H1 (cell line): ENCODE results near the gene STH. TPM values are rescaled to one million over a fixed set of nuclear protein-coding genes. Genes with fewer than 3 reads are reported as not detected.
A peak's percentile ranks its signal among the peaks of the same experiment; 100 is the strongest.

Experiments used
- CTCF ChIA-PET: fragments of 300-600 bp; sonication (Branson Sonifier 250); formaldehyde crosslinking; loops from one replicate; lab custom pipeline; 2021; ENCODE audit not compliant: partially characterized antibody; lab: Charles Lee
- POLR2A ChIA-PET: fragments of 300-600 bp; sonication (Branson Sonifier 250); formaldehyde crosslinking; loops from one replicate; lab custom pipeline; 2021; ENCODE audit warnings: inconsistent platforms; ENCODE audit not compliant: partially characterized antibody; lab: Charles Lee
- DNase-seq, 2 experiments: peaks; one replicate each; pipeline versions ENCODE4 v3.0.0 to v3.0.0-alpha.2; 2010 to 2022; ENCODE audit warnings: low spot score in 2 of 2, low read depth in 1 of 2, mixed read lengths in 1 of 2
- FAIRE-seq: peaks from 2 replicates; lab custom pipeline; 2011; peaks lifted over from hg19 to GRCh38; lab: Jason Lieb, UNC
- H2AFZ ChIP-seq: 2 replicates; pipeline ENCODE4 v1.8.1; 2012; ENCODE audit warnings: low read length, inconsistent platforms
- H2AK5ac ChIP-seq: 2 replicates; pipeline ENCODE4 v1.6.1; 2013; ENCODE audit warnings: low read depth, low read length
- H2BK120ac ChIP-seq: replicated peaks from 2 replicates; pipeline ENCODE3; 2013; ENCODE audit warnings: low read depth, low read length, inconsistent platforms
- H2BK12ac ChIP-seq: 2 replicates; pipeline ENCODE4 v1.6.1; 2013; ENCODE audit warnings: low read depth, low read length
- H2BK15ac ChIP-seq: 2 replicates; pipeline ENCODE4 v1.6.1; 2013; ENCODE audit warnings: low read length
- H2BK20ac ChIP-seq: 2 replicates; pipeline ENCODE4 v1.6.1; 2013; ENCODE audit warnings: low read length
- H2BK5ac ChIP-seq: 2 replicates; pipeline ENCODE4 v1.6.1; 2013; ENCODE audit warnings: low read depth, low read length
- H3K14ac ChIP-seq: 2 replicates; pipeline ENCODE4 v1.6.1; 2013; ENCODE audit warnings: inconsistent platforms; ENCODE audit not compliant: insufficient read length
- H3K18ac ChIP-seq: 2 replicates; pipeline ENCODE4 v1.6.1; 2013; ENCODE audit warnings: low read length; ENCODE audit errors: extremely low read depth
- H3K23ac ChIP-seq: 2 replicates; pipeline ENCODE4 v1.6.1; 2013; ENCODE audit warnings: inconsistent platforms; ENCODE audit not compliant: insufficient read length
- H3K23me2 ChIP-seq: 2 replicates; pipeline ENCODE4 v1.6.1; 2013; ENCODE audit warnings: low read depth, low read length
- H3K27ac ChIP-seq: 2 replicates; pipeline ENCODE4 v1.6.1; 2011; ENCODE audit warnings: low read depth, low read length, inconsistent platforms
- H3K27me3 ChIP-seq, 4 experiments: replicated peaks in 1 of 4; 1 replicate in 1 of 4; 2 replicates in 3 of 4; pipeline versions ENCODE4 v1.6.1 to v1.8.1; 2011 to 2013; ENCODE audit warnings: low read length in 3 of 4, mild to moderate bottlenecking in 3 of 4, inconsistent platforms in 2 of 4, mixed read lengths in 2 of 4, moderate library complexity in 1 of 4; ENCODE audit not compliant: control insufficient read depth in 3 of 4, insufficient read depth in 3 of 4; ENCODE audit errors: extremely low read depth in 1 of 4
- H3K36me3 ChIP-seq, 4 experiments: 2 replicates each; pipeline versions ENCODE4 v1.6.1 to v1.8.1; 2011 to 2013; ENCODE audit warnings: mild to moderate bottlenecking in 4 of 4, low read length in 3 of 4, moderate library complexity in 2 of 4, control low read depth in 1 of 4, inconsistent platforms in 1 of 4; ENCODE audit not compliant: insufficient read depth in 4 of 4, control insufficient read depth in 2 of 4
- H3K4ac ChIP-seq: replicated peaks from 2 replicates; pipeline ENCODE3; 2013; ENCODE audit warnings: low read length, low read depth, mixed read lengths, inconsistent platforms; ENCODE audit not compliant: insufficient read length
- H3K4me1 ChIP-seq, 4 experiments: replicated peaks in 1 of 4; 1 replicate in 1 of 4; 2 replicates in 3 of 4; pipeline versions ENCODE4 v1.6.1 to v1.8.1; 2011 to 2013; ENCODE audit warnings: low read length in 3 of 4, inconsistent platforms in 2 of 4, mixed read lengths in 1 of 4; ENCODE audit not compliant: insufficient read depth in 4 of 4, control insufficient read depth in 3 of 4
- H3K4me2 ChIP-seq, 2 experiments: 2 replicates each; pipeline versions ENCODE4 v1.6.1 to v1.8.1; 2011 to 2013; ENCODE audit warnings: low read depth in 2 of 2, low read length in 2 of 2, control low read depth in 1 of 2, inconsistent platforms in 1 of 2, mild to moderate bottlenecking in 1 of 2; ENCODE audit not compliant: insufficient read depth in 1 of 2
- H3K4me3 ChIP-seq, 4 experiments: fragments of 200-600, 300-600 bp in 1 of 4; sonication (generic), shearing (Covaris generic), sonication (Bioruptor Twin) in 1 of 4; 2 replicates each; pipeline versions ENCODE4 v1.5.1 to v1.8.1; 2011 to 2016; ENCODE audit warnings: low read length in 4 of 4, low read depth in 3 of 4, control low read depth in 2 of 4, inconsistent platforms in 2 of 4, mild to moderate bottlenecking in 2 of 4, mixed read lengths in 1 of 4, moderate library complexity in 1 of 4; ENCODE audit not compliant: insufficient read depth in 2 of 4; ENCODE audit errors: extremely low read depth in 1 of 4
- H3K56ac ChIP-seq: replicated peaks from 2 replicates; pipeline ENCODE3; 2013; ENCODE audit warnings: low read depth, mild to moderate bottlenecking, mixed read lengths, low read length, inconsistent platforms; ENCODE audit not compliant: insufficient read length
- H3K79me1 ChIP-seq: 2 replicates; pipeline ENCODE4 v1.6.1; 2013; ENCODE audit warnings: low read depth, low read length, control low read depth
- H3K79me2 ChIP-seq, 2 experiments: 2 replicates each; pipeline versions ENCODE4 v1.6.1 to v1.8.1; 2012 to 2013; ENCODE audit warnings: low read length in 2 of 2, mild to moderate bottlenecking in 2 of 2, inconsistent platforms in 1 of 2; ENCODE audit not compliant: insufficient read depth in 2 of 2, control insufficient read depth in 1 of 2
- H3K9ac ChIP-seq, 4 experiments: replicated peaks in 1 of 4; 1 replicate in 1 of 4; 2 replicates in 3 of 4; pipeline versions ENCODE4 v1.6.1 to v1.8.1; 2011 to 2013; ENCODE audit warnings: low read depth in 3 of 4, low read length in 3 of 4, control low read depth in 2 of 4, mild to moderate bottlenecking in 2 of 4, moderate library complexity in 2 of 4, inconsistent platforms in 1 of 4; ENCODE audit errors: extremely low read depth in 1 of 4
- H3K9me3 ChIP-seq, 2 experiments: 2 replicates each; pipeline versions ENCODE4 v1.6.1 to v1.8.1; 2012 to 2013; ENCODE audit warnings: mild to moderate bottlenecking in 2 of 2, moderate library complexity in 2 of 2, control low read depth in 1 of 2, inconsistent platforms in 1 of 2, low read depth in 1 of 2, low read length in 1 of 2, mixed read lengths in 1 of 2; ENCODE audit not compliant: insufficient read depth in 2 of 2
- H4K20me1 ChIP-seq, 2 experiments: replicated peaks in 1 of 2; 2 replicates each; pipeline versions ENCODE3 to v1.8.1; 2011 to 2013; ENCODE audit warnings: inconsistent platforms in 2 of 2, low read length in 2 of 2, mild to moderate bottlenecking in 1 of 2; ENCODE audit not compliant: insufficient read depth in 2 of 2, control insufficient read depth in 1 of 2
- H4K5ac ChIP-seq: 2 replicates; pipeline ENCODE4 v1.6.1; 2013; ENCODE audit warnings: low read length, low read depth, mixed read lengths, inconsistent platforms; ENCODE audit not compliant: insufficient read length
- H4K8ac ChIP-seq: 2 replicates; pipeline ENCODE4 v1.8.0; 2013; ENCODE audit warnings: mild to moderate bottlenecking, moderate library complexity, low read length, inconsistent platforms; ENCODE audit not compliant: insufficient read depth; ENCODE audit errors: extremely low read depth
- H4K91ac ChIP-seq: replicated peaks from 2 replicates; pipeline ENCODE3; 2013; ENCODE audit warnings: low read length, mixed read lengths, inconsistent platforms; ENCODE audit not compliant: insufficient read length
- ASH2L ChIP-seq: fragments of 200-600, 300-600 bp; sonication (generic); IDR thresholded peaks from one replicate; pipeline ENCODE4 v1.7.1; 2017; ENCODE audit warnings: low read length
- CBX5 ChIP-seq: fragments of 300-800, 300-1000 bp; sonication (generic); IDR thresholded peaks from 2 replicates; pipeline ENCODE4 v1.7.1; 2016; ENCODE audit warnings: antibody characterized with exemption, low read length, low read depth
- CHD1 ChIP-seq: IDR thresholded peaks from 2 replicates; pipeline ENCODE4 v1.6.1; 2012; ENCODE audit warnings: low read depth, low read length, improper control_type of control experiment
- CTCF ChIP-seq, 3 experiments: IDR thresholded peaks; 1 replicate in 2 of 3; 2 replicates in 1 of 3; pipeline versions ENCODE4 v1.5.1 to v1.6.1; 2011; ENCODE audit warnings: low read length in 3 of 3, mild to moderate bottlenecking in 3 of 3, inconsistent platforms in 2 of 3, low read depth in 1 of 3, moderate library complexity in 1 of 3; ENCODE audit not compliant: insufficient read depth in 1 of 3; ENCODE audit errors: control extremely low read depth in 1 of 3
- EGR1 ChIP-seq: IDR thresholded peaks from 2 replicates; pipeline ENCODE4 v1.6.1; 2011; ENCODE audit warnings: low read depth, low read length, borderline replicate concordance
- HDAC6 ChIP-seq: IDR thresholded peaks from one replicate; pipeline ENCODE4 v1.7.1; 2012; ENCODE audit warnings: low read depth, mild to moderate bottlenecking, inconsistent platforms, low read length, moderate library complexity
- KDM5A ChIP-seq: fragments of 200-600 bp; IDR thresholded peaks from 2 replicates; pipeline ENCODE4 v1.7.1; 2012; ENCODE audit warnings: mild to moderate bottlenecking, low read length, inconsistent platforms, mixed read lengths
- PHF8 ChIP-seq: fragments of 200-600 bp; sonication (generic); conservative IDR thresholded peaks from 2 replicates; pipeline ENCODE4 v1.7.1; 2012; ENCODE audit warnings: low read depth, mild to moderate bottlenecking, inconsistent platforms, low read length, moderate library complexity
- SP2 ChIP-seq: IDR thresholded peaks from 2 replicates; pipeline ENCODE4 v1.6.1; 2012; ENCODE audit warnings: mild to moderate bottlenecking, low read length, inconsistent platforms
- TCF12 ChIP-seq: IDR thresholded peaks from 2 replicates; pipeline ENCODE4 v1.6.1; 2011; ENCODE audit warnings: low read depth, mild to moderate bottlenecking, low read length
- WGBS, 2 experiments: shearing (Covaris generic) in 1 of 2; methylation state at CpG; one replicate each; pipeline versions ENCODE4 v1.1.6 to v1.1.7; 2013 to 2015; ENCODE audit warnings: low lambda C conversion rate in 2 of 2, mixed read lengths in 2 of 2, inconsistent platforms in 1 of 2, low coverage in 1 of 2, missing lambda C conversion rate in 1 of 2; ENCODE audit not compliant: insufficient replicate concordance in 2 of 2, insufficient coverage in 1 of 2, insufficient read length in 1 of 2; ENCODE audit errors: extremely low coverage in 1 of 2, missing lambda C conversion rate in 1 of 2; 5-methylcytosine and 5-hydroxymethylcytosine counted together
- polyA plus RNA-seq, 7 experiments: library from polyadenylated mRNA; depleted of rRNA in 3 of 7; stranded (reverse) in 5 of 7; unstranded in 2 of 7; fragments of >200 nt in 5 of 7; fragments of 200-250 nt in 2 of 7; gene quantifications; 1 replicate in 5 of 7; 2 replicates in 1 of 7; 4 replicates in 1 of 7; pipeline versions ENCODE4 v1.2.1 to v1.2.3, GENCODE V29; 2011 to 2013; ENCODE audit warnings: missing spikeins in 2 of 7, mixed read lengths in 2 of 7
- total RNA-seq: library from RNA; stranded (reverse); fragmentation: NEBNext Ultra II Directional; extraction: Animal tissue kit (Norgen Biotek cat#: 25700); gene quantifications from 2 replicates; pipeline ENCODE4 v1.2.1, GENCODE V29; 2021
- TF ChIP-seq, protein P1 (sequence below): IDR thresholded peaks from 2 replicates; pipeline ENCODE4 v1.6.1; 2011; ENCODE audit warnings: low read depth, mild to moderate bottlenecking, low read length; ENCODE audit not compliant: insufficient read depth

STH gene
- total and polyA plus RNA-seq, 2 of the 8 experiments (the other 6 are each of a cell fraction or from before 2014, with no cell fraction given): not detected

DNA sequence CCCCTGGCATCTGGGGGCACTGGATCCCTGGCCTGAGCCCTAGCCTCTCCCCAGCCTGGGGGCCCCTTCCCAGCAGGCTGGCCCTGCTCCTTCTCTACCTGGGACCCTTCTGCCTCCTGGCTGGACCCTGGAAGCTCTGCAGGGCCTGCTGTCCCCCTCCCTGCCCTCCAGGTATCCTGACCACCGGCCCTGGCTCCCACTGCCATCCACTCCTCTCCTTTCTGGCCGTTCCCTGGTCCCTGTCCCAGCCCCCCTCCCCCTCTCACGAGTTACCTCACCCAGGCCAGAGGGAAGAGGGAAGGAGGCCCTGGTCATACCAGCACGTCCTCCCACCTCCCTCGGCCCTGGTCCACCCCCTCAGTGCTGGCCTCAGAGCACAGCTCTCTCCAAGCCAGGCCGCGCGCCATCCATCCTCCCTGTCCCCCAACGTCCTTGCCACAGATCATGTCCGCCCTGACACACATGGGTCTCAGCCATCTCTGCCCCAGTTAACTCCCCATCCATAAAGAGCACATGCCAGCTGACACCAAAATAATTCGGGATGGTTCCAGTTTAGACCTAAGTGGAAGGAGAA is 13.5 kb downstream of the STH start:
- no peaks in the 10 kb centered on the region for H3K36me3 ChIP-seq
- no peak for FAIRE-seq
- ChIA-PET POLR2A (interaction anchor here (0.7 to 1.6 kb wide), 2 partner anchors 13 to 249 kb away, joined by 3 to 5 read pairs; no protein-coding TSS in a partner anchor), CTCF (interaction anchor here (1.3 to 3.7 kb wide), 6 partner anchors 10 to 24 kb away, joined by 3 to 31 read pairs (median 6); no protein-coding TSS in a partner anchor)
- no peak overlapping the region for H3K4me3 ChIP-seq
- no peak overlapping the region for H2BK120ac ChIP-seq
- H3K56ac ChIP-seq: no peak overlapping the region
- H4K5ac ChIP-seq: no peak overlapping the region
- 93% methylated on average over 7 of the region's 11 CpGs; no CpG with 5 or more reads in 1 of the 2 experiments for WGBS, 2 experiments
- no peak overlapping the region for H2BK15ac ChIP-seq
- H3K9me3 ChIP-seq: no peaks in the 10 kb centered on the region
- H3K27me3 ChIP-seq: no peaks in the 10 kb centered on the region
- 0 out of 2 replicates have a peak overlapping the region, but pooled peaks have one; percentile 35 for H4K8ac ChIP-seq
- H2AK5ac ChIP-seq: no peak overlapping the region
- no peak overlapping the region for H3K4me2 ChIP-seq
- no peak overlapping the region for H3K14ac ChIP-seq
- no peak overlapping the region for H2BK12ac ChIP-seq
- no peak overlapping the region for H2AFZ ChIP-seq
- no peak overlapping the region for H3K23ac ChIP-seq
- H3K27ac ChIP-seq: no peak overlapping the region
- no peaks in the 10 kb centered on the region; the same call in 1 of the 2 replicates for H3K79me1 ChIP-seq
- no peak overlapping the region for H4K91ac ChIP-seq
- H3K9ac ChIP-seq: no peak overlapping the region
- no peaks in the 10 kb centered on the region for H3K23me2 ChIP-seq
- no peaks in the 10 kb centered on the region for H4K20me1 ChIP-seq
- H3K4ac ChIP-seq: no peak overlapping the region
- no peaks in the 10 kb centered on the region for H3K79me2 ChIP-seq
- no peak for DNase-seq
- H3K18ac ChIP-seq: no peak overlapping the region
- H3K4me1 ChIP-seq: no peaks in the 10 kb centered on the region; a peak in 1 of 7 replicates
- H2BK20ac ChIP-seq: no peak overlapping the region
- H2BK5ac ChIP-seq: no peak overlapping the region
- TF ChIP-seq KDM5A: no peak
- TF ChIP-seq CHD1: no peak
- TF ChIP-seq ASH2L: no peak
- no peak for TF ChIP-seq SP2
- TF ChIP-seq PHF8: no peak
- TF ChIP-seq TCF12: no peak
- no peak for TF ChIP-seq HDAC6
- TF ChIP-seq, protein P1, sequence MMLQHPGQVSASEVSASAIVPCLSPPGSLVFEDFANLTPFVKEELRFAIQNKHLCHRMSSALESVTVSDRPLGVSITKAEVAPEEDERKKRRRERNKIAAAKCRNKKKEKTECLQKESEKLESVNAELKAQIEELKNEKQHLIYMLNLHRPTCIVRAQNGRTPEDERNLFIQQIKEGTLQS: no peak
- TF ChIP-seq CTCF (IDR thresholded peaks at IDR 0.05; ENCODE audit: control extremely low read depth in 1 of 3, insufficient read depth in 1 of 3, low read depth in 1 of 3, low read length in 3 of 3): no peak
- TF ChIP-seq CBX5: no peak
- TF ChIP-seq EGR1: no peak
